ENCODE data around the gene UNC13A. TPM values are rescaled to one million over a fixed set of nuclear protein-coding genes. Genes with fewer than 3 reads are reported as not detected.
A peak's percentile ranks its signal among the peaks of the same experiment; 100 is the strongest.

The UNC13A gene
- total and polyA plus RNA-seq, 2 of the 8 experiments (the other 6 are each of a cell fraction or from before 2014, with no cell fraction given): 13.1 to 47.6 TPM

DNA sequence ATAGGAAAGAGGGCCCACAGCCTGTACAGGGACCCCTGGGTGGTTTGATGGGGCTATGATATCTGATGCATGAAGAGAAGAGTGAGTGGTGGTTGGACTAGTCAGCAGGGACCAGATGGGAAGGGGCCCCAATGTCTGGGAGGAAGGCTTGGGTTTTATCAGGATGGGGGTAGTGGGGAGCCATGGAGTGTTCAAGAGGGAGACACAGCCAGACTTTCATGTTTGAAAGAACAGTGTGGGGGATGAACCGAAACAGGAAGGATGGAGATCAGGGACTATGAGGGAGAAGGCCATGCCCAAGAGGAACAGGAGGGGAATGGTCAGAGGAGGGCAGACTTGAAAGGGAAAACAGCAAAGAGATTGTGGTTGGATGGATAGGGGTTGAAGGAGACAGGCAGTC is 63.1 kb downstream of the UNC13A start:
- CTCF ChIA-PET (ENCODE audit: partially characterized antibody): no interaction called here
- Histone ChIP-seq H3K9me3 (ENCODE audit: insufficient read depth in 2 of 2, low read depth in 1 of 2, low read length in 1 of 2) (no peaks in the 10 kb centered on the region; a peak in 1 of 4 replicates), H3K4me2 (ENCODE audit: insufficient read depth in 1 of 2, low read depth in 2 of 2, low read length in 2 of 2) (no peak overlapping the region), H3K14ac (ENCODE audit: insufficient read length) (no peak overlapping the region), H2BK20ac (ENCODE audit: low read length) (no peak overlapping the region), H4K20me1 (replicated peaks in 1 of 2; ENCODE audit: control insufficient read depth in 1 of 2, insufficient read depth in 2 of 2, low read length in 2 of 2) (peaks cover 0 to 18% of the 10 kb centered on the region in 2 experiments), H3K4me1 (replicated peaks in 1 of 4; ENCODE audit: control insufficient read depth in 3 of 4, insufficient read depth in 4 of 4, low read length in 3 of 4) (no peaks in the 10 kb centered on the region), H3K4ac (replicated peaks; ENCODE audit: insufficient read length, low read depth, low read length) (no peak overlapping the region), H2AFZ (ENCODE audit: low read length) (no peak overlapping the region), H3K79me1 (ENCODE audit: low read depth, low read length) (no peaks in the 10 kb centered on the region; the same call in 1 of the 2 replicates), H3K27me3 (replicated peaks in 1 of 4; ENCODE audit: control insufficient read depth in 3 of 4, extremely low read depth in 1 of 4, insufficient read depth in 3 of 4, low read length in 3 of 4) (no peaks in the 10 kb centered on the region), H4K5ac (ENCODE audit: insufficient read length, low read depth, low read length) (no peak overlapping the region), H3K79me2 (ENCODE audit: control insufficient read depth in 1 of 2, insufficient read depth in 2 of 2, low read length in 2 of 2) (no peaks in the 10 kb centered on the region), H4K91ac (replicated peaks; ENCODE audit: insufficient read length, low read length) (no peak overlapping the region), H4K8ac (ENCODE audit: extremely low read depth, insufficient read depth, low read length) (no peak overlapping the region), H2BK5ac (ENCODE audit: low read depth, low read length) (no peak overlapping the region), H2BK15ac (ENCODE audit: low read length) (no peak overlapping the region), H2BK120ac (replicated peaks; ENCODE audit: low read depth, low read length) (no peak overlapping the region), H3K36me3 (ENCODE audit: control insufficient read depth in 2 of 4, insufficient read depth in 4 of 4, low read length in 3 of 4) (peaks cover 2 to 22% (median 12%) of the 10 kb centered on the region in 4 experiments; a peak in 7 of 8 replicates), H3K56ac (replicated peaks; ENCODE audit: insufficient read length, low read depth, low read length) (peak overlapping the region; percentile 93), H2AK5ac (ENCODE audit: low read depth, low read length) (no peak overlapping the region), H3K23ac (ENCODE audit: insufficient read length) (no peak overlapping the region), H3K18ac (ENCODE audit: extremely low read depth, low read length) (no peak overlapping the region), H3K4me3 (ENCODE audit: extremely low read depth in 1 of 4, insufficient read depth in 2 of 4, low read depth in 3 of 4, low read length in 4 of 4) (no peak overlapping the region), H3K9ac (replicated peaks in 1 of 4; ENCODE audit: extremely low read depth in 1 of 4, low read depth in 3 of 4, low read length in 3 of 4) (no peak overlapping the region), H3K27ac (ENCODE audit: low read depth, low read length) (no peak overlapping the region), H2BK12ac (ENCODE audit: low read depth, low read length) (no peak overlapping the region), H3K23me2 (ENCODE audit: low read depth, low read length) (peaks cover 19% of the 10 kb centered on the region; the same call in 1 of the 2 replicates)
- WGBS, 2 experiments (ENCODE audit: extremely low coverage in 1 of 2, insufficient coverage in 1 of 2, insufficient read length in 1 of 2, insufficient replicate concordance in 2 of 2, low coverage in 1 of 2, low lambda C conversion rate in 2 of 2, missing lambda C conversion rate in 1 of 2): 73% methylated on average over 1 of the region's 1 CpG; no CpG with 5 or more reads in 1 of the 2 experiments
- POLR2A ChIA-PET (ENCODE audit: partially characterized antibody): no interaction called here
- no peak for FAIRE-seq
- DNase-seq (ENCODE audit: low read depth in 1 of 2, low spot score in 2 of 2): no peak
